ENCODE measurements around the gene TSBP1. TPM values are rescaled to one million over a fixed set of nuclear protein-coding genes. Genes with fewer than 3 reads are reported as not detected.

The TSBP1 gene
- total RNA-seq, 1 experiment from 2014 or later, result not detected

- H3K27me3 ChIP-seq (ENCODE audit: insufficient read depth, low read length), result no peaks in the 10 kb centered on the region
- H3K18ac ChIP-seq (ENCODE audit: insufficient read length, low read depth, low read length), result no peak overlapping the region
- no peak overlapping the region for H3K9ac ChIP-seq (ENCODE audit: extremely low read depth, insufficient read length, low read length)
- no peak overlapping the region for H2BK15ac ChIP-seq (ENCODE audit: low read depth, low read length)
- H3K27ac ChIP-seq (ENCODE audit: insufficient read length, low read depth, low read length), result no peak overlapping the region
- no peak overlapping the region for H2AFZ ChIP-seq (ENCODE audit: low read length)
- Mint-ChIP-seq H3K9me3 (no peaks in the 10 kb centered on the region), H3K36me3 (ENCODE audit: insufficient read depth in 1 of 3, low read depth in 3 of 3) (no peaks in the 10 kb centered on the region), H3K27ac (no peak overlapping the region), H3K4me3 (no peak overlapping the region), H3K27me3 (ENCODE audit: low read depth) (no peaks in the 10 kb centered on the region), H3K4me1 (no peaks in the 10 kb centered on the region)
- H3K4me2 ChIP-seq (ENCODE audit: insufficient read depth, insufficient read length, low read length), result no peak overlapping the region
- H3K79me1 ChIP-seq (ENCODE audit: insufficient read depth, low read depth, low read length, poor library complexity, severe bottlenecking), result no peaks in the 10 kb centered on the region
- no peak overlapping the region for H4K8ac ChIP-seq (replicated peaks; ENCODE audit: insufficient read length, low read depth, low read length)
- no peak overlapping the region for H3T11ph ChIP-seq (ENCODE audit: low read length)
- H3K23ac ChIP-seq (ENCODE audit: insufficient read length, low read depth, low read length), result no peak overlapping the region
- TF ChIP-seq, protein P1, sequence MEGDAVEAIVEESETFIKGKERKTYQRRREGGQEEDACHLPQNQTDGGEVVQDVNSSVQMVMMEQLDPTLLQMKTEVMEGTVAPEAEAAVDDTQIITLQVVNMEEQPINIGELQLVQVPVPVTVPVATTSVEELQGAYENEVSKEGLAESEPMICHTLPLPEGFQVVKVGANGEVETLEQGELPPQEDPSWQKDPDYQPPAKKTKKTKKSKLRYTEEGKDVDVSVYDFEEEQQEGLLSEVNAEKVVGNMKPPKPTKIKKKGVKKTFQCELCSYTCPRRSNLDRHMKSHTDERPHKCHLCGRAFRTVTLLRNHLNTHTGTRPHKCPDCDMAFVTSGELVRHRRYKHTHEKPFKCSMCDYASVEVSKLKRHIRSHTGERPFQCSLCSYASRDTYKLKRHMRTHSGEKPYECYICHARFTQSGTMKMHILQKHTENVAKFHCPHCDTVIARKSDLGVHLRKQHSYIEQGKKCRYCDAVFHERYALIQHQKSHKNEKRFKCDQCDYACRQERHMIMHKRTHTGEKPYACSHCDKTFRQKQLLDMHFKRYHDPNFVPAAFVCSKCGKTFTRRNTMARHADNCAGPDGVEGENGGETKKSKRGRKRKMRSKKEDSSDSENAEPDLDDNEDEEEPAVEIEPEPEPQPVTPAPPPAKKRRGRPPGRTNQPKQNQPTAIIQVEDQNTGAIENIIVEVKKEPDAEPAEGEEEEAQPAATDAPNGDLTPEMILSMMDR (conservative IDR thresholded peaks at IDR 0.05), result no peak
- H3K23me2 ChIP-seq (ENCODE audit: insufficient read length, low read depth, low read length, poor library complexity, severe bottlenecking), result no peaks in the 10 kb centered on the region
- 0 out of 2 replicates have a peak, but pooled peaks cover 1% of the 10 kb centered on the region for H3K79me2 ChIP-seq (ENCODE audit: insufficient read depth, low read length)
- no peaks in the 10 kb centered on the region for H3K4me1 ChIP-seq (ENCODE audit: insufficient read depth, low read length)
- no peak overlapping the region for H3K4ac ChIP-seq (ENCODE audit: low read depth, low read length)
- no peak overlapping the region for H3K14ac ChIP-seq (ENCODE audit: insufficient read depth, low read length)
- no peak overlapping the region for H2AK5ac ChIP-seq (ENCODE audit: insufficient read length, low read length)
- H3K56ac ChIP-seq (ENCODE audit: insufficient read length, low read depth, low read length), result no peak overlapping the region
- H4K20me1 ChIP-seq (ENCODE audit: control insufficient read depth, insufficient read depth, insufficient read length), result no peaks in the 10 kb centered on the region
- H4K5ac ChIP-seq (ENCODE audit: insufficient read length, low read depth, low read length), result no peak overlapping the region
- no peaks in the 10 kb centered on the region for H3K9me3 ChIP-seq (ENCODE audit: control insufficient read depth, low read depth, low read length)
- no peak for DNase-seq
- WGBS (ENCODE audit: extremely low coverage, insufficient read length, low lambda C conversion rate), result no CpG with 5 or more reads among the region's 4 CpGs
- no peak overlapping the region for H2BK12ac ChIP-seq (ENCODE audit: insufficient read length, low read depth, low read length)
- no peak overlapping the region for H2BK5ac ChIP-seq (ENCODE audit: insufficient read length, low read length)
- no peak overlapping the region for H4K91ac ChIP-seq (ENCODE audit: insufficient read length, low read depth, low read length)
- H2BK20ac ChIP-seq (ENCODE audit: low read depth, low read length, poor library complexity, severe bottlenecking), result no peak overlapping the region
- H2BK120ac ChIP-seq (ENCODE audit: low read depth, low read length, poor library complexity, severe bottlenecking), result no peak overlapping the region
These were observed 78.0 kb downstream of the TSBP1 start for GRCh38 chr6:32293695-32294094.

Measured in H9 (cell line).